Karpas-422 (cell line): ENCODE results near the gene SLC22A1. TPM values are rescaled to one million over a fixed set of nuclear protein-coding genes. Genes with fewer than 3 reads are reported as not detected.

ENCODE experiments used
- DNase-seq: peaks from one replicate; pipeline ENCODE4 v3.0.0-alpha.2; 2015
- H2AFZ ChIP-seq: fragments of 200-600 bp; sonication (generic); 2 replicates; pipeline ENCODE4 v1.6.1; 2014; ENCODE audit warnings: antibody characterized with exemption, low read length, mixed read lengths
- H3K27ac ChIP-seq: fragments of 200-600 bp; sonication (generic); 2 replicates; pipeline ENCODE4 v1.5.1; 2014; ENCODE audit warnings: mild to moderate bottlenecking, low read length, moderate library complexity
- H3K27me3 ChIP-seq: fragments of 200-600 bp; sonication (generic); 2 replicates; pipeline ENCODE4 v1.6.1; 2014; ENCODE audit warnings: low read length, mixed read lengths
- H3K36me3 ChIP-seq: fragments of 200-600 bp; sonication (generic); 2 replicates; pipeline ENCODE4 v1.6.1; 2014; ENCODE audit warnings: low read length, mixed read lengths; ENCODE audit not compliant: insufficient read depth
- H3K4me1 ChIP-seq: fragments of 200-600 bp; sonication (generic); 2 replicates; pipeline ENCODE4 v1.6.1; 2014; ENCODE audit warnings: mild to moderate bottlenecking, low read length, mixed read lengths
- H3K4me2 ChIP-seq: fragments of 200-600 bp; sonication (generic); 2 replicates; pipeline ENCODE4 v1.6.1; 2014; ENCODE audit warnings: low read length, low read depth, mild to moderate bottlenecking; ENCODE audit not compliant: poor library complexity, severe bottlenecking
- H3K4me3 ChIP-seq: fragments of 200-600 bp; sonication (generic); 2 replicates; pipeline ENCODE4 v1.5.1; 2014; ENCODE audit warnings: mild to moderate bottlenecking, antibody characterized with exemption, low read length, mixed read lengths
- H3K79me2 ChIP-seq: fragments of 200-600 bp; sonication (generic); 2 replicates; pipeline ENCODE4 v1.6.1; 2014; ENCODE audit warnings: mild to moderate bottlenecking, low read length, mixed read lengths
- H3K9ac ChIP-seq: fragments of 200-600 bp; sonication (generic); 2 replicates; pipeline ENCODE4 v1.6.0; 2014; ENCODE audit warnings: low read length
- H3K9me2 ChIP-seq: fragments of 200-600 bp; sonication (generic), shearing (Covaris generic); replicated peaks from 2 replicates; pipeline ENCODE4 v1.6.0; 2014; ENCODE audit warnings: mild to moderate bottlenecking, low read length, moderate library complexity; ENCODE audit not compliant: insufficient read depth
- H3K9me3 ChIP-seq: fragments of 300-700, 200-600 bp; sonication (generic); 2 replicates; pipeline ENCODE4 v1.6.1; 2014; ENCODE audit warnings: low read length, mixed read lengths
- H4K20me1 ChIP-seq: fragments of 200-600 bp; sonication (generic); 2 replicates; pipeline ENCODE4 v1.6.1; 2014; ENCODE audit warnings: mild to moderate bottlenecking, antibody characterized with exemption, low read length, low read depth; ENCODE audit not compliant: insufficient read depth
- total RNA-seq: library from RNA; depleted of rRNA; stranded (reverse); fragments of >200 nt; shearing (Covaris generic); gene quantifications from 2 replicates; pipeline ENCODE4 v1.2.3, GENCODE V29; 2014; ENCODE audit warnings: low replicate concordance; rRNA removed

The SLC22A1 gene
- 0.78 TPM in 1 of 2 replicates, not detected in the other for total RNA-seq

DNA sequence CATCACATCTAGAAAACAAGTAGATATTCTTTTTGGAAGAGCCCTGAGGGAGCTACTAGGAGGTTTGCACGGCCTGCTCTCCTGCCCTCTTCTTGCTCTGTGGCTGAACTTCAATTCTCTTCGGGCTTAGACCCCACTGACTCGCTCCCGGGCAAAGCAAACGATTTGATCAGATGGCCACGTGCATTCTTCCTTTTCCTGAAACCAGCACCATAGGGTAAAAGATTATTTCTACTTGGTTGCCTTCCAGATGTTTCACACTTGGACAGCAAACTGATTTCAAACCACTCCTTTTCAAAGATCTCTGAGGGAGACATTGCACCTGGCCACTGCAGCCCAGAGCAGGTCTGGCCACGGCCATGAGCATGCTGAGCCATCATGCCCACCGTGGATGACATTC, at the start of gene SLC22A1:
Gene SLC22A1 (plus strand): TSS at position 258 of the 400 bp plus-strand sequence. CDS start 121 bp downstream, at position 379.
- H3K36me3 ChIP-seq, result no peaks in the 10 kb centered on the region
- H3K9me3 ChIP-seq, result no peaks in the 10 kb centered on the region
- H3K9ac ChIP-seq, result no peak within 1 kb of the TSS
- no peak for DNase-seq
- no peak within 1 kb of the TSS for H3K27ac ChIP-seq
- no peaks in the 10 kb centered on the region for H3K27me3 ChIP-seq
- H3K79me2 ChIP-seq, result no peaks in the 10 kb centered on the region
- no peak within 1 kb of the TSS for H3K4me3 ChIP-seq
- H3K4me2 ChIP-seq, result no peak within 1 kb of the TSS
- H4K20me1 ChIP-seq, result no peaks in the 10 kb centered on the region
- H2AFZ ChIP-seq, result no peak within 1 kb of the TSS
- H3K4me1 ChIP-seq, result no peaks in the 10 kb centered on the region
- no peaks in the 10 kb centered on the region for H3K9me2 ChIP-seq

DNA sequence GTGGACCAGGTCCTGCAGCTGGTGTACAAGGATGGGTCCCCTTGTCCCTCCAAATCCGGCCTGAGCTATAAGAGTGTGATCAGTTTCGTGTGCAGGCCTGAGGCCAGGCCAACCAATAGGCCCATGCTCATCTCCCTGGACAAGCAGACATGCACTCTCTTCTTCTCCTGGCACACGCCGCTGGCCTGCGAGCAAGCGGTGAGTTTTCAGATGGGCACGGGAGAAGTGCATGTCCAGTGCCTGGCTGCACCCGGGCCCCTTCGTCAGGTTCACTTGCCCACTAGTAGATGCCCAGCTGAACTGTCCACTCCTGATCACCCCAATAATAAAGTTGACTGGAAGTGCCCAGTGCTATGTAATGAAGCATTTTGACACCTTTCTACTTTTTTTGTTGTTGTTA, 48.3 kb upstream of the SLC22A1 start:
- Histone ChIP-seq H4K20me1 (no peaks in the 10 kb centered on the region), H3K27ac (no peak overlapping the region), H3K4me2 (no peak overlapping the region), H3K9me2 (no peaks in the 10 kb centered on the region), H3K9ac (no peak overlapping the region), H3K27me3 (no peaks in the 10 kb centered on the region), H3K36me3 (no peaks in the 10 kb centered on the region), H2AFZ (no peak overlapping the region), H3K79me2 (no peaks in the 10 kb centered on the region), H3K4me1 (peaks cover 12% of the 10 kb centered on the region), H3K9me3 (no peaks in the 10 kb centered on the region), H3K4me3 (no peak overlapping the region)
- DNase-seq, result no peak

DNA sequence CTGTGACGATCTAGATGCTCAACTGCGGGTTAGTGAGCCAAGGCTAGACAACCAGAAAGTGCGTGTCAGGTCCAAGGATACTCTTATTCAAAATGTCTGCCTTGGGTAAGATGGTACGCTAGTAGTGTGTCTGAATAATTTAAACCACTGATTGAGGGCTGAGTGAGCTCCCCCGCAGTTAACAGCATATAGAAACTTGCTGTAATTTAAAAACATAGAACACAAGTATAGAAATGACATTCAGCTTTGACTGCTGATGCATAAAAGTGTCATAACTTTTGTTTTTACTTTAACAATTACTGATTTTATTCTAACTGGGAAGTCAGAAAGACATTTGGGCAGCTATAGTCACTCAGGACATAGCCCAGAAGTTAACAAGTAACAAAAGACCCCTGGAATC, 45.6 kb upstream of the SLC22A1 start:
- H3K9me3 ChIP-seq, result no peaks in the 10 kb centered on the region
- H3K27me3 ChIP-seq, result no peaks in the 10 kb centered on the region
- no peaks in the 10 kb centered on the region for H3K79me2 ChIP-seq
- H3K4me1 ChIP-seq, result no peaks in the 10 kb centered on the region
- no peak overlapping the region for H2AFZ ChIP-seq
- H3K27ac ChIP-seq, result no peak overlapping the region
- H4K20me1 ChIP-seq, result no peaks in the 10 kb centered on the region
- H3K4me3 ChIP-seq, result no peak overlapping the region
- no peaks in the 10 kb centered on the region for H3K36me3 ChIP-seq
- DNase-seq, result no peak
- no peaks in the 10 kb centered on the region for H3K9me2 ChIP-seq
- H3K4me2 ChIP-seq, result no peak overlapping the region
- no peak overlapping the region for H3K9ac ChIP-seq

DNA sequence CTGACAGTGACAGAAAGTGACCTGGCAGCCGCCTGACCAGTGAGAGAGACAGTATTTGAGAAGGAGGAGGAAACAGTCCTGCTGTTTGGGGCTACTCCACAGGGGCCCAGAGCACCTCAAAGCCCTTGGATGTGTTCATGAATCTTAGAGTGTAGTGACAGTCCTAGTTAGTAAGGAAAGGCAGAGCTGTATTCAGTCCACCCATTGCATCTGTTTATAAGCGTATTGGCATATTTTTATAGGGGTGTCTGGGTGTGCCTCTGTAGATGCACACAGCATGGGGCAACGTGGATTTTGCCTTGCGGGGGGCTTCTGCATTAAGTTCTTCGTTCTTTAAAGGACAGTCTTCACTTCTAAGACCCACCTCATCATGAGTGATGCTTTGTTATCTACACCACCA, 44.6 kb upstream of the SLC22A1 start:
- H3K27me3 ChIP-seq, result no peaks in the 10 kb centered on the region
- H3K4me3 ChIP-seq, result no peak overlapping the region
- H3K4me2 ChIP-seq, result no peak overlapping the region
- H3K27ac ChIP-seq, result no peak overlapping the region
- H3K9me3 ChIP-seq, result no peaks in the 10 kb centered on the region
- H3K9ac ChIP-seq, result no peak overlapping the region
- no peak overlapping the region for H2AFZ ChIP-seq
- no peaks in the 10 kb centered on the region for H3K4me1 ChIP-seq
- H3K79me2 ChIP-seq, result no peaks in the 10 kb centered on the region
- no peaks in the 10 kb centered on the region for H3K36me3 ChIP-seq
- no peaks in the 10 kb centered on the region for H4K20me1 ChIP-seq
- H3K9me2 ChIP-seq, result no peaks in the 10 kb centered on the region
- DNase-seq, result no peak

DNA sequence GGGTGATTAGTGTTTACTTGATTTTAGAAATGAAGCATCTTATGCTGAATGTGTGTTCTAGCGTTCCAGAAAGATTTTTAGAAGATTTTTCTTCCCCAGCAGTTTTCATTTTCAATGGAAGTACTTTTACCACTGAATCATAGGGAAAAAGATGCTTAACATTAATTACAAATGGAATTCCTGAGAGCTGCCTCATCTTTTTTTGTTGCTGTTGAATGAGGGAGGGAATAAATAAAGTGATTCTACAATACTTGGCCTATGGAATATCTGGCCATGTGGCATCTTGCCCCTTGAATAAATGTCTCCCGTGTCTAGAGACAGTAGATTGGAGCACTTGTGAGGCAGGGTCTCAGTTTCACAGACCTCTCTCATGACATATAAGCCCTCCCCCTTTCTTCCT, 44.1 kb upstream of the SLC22A1 start:
- H3K4me1 ChIP-seq, result no peaks in the 10 kb centered on the region
- no peaks in the 10 kb centered on the region for H3K27me3 ChIP-seq
- no peaks in the 10 kb centered on the region for H3K9me3 ChIP-seq
- no peak overlapping the region for H3K27ac ChIP-seq
- no peaks in the 10 kb centered on the region for H3K9me2 ChIP-seq
- H3K79me2 ChIP-seq, result no peaks in the 10 kb centered on the region
- no peaks in the 10 kb centered on the region for H4K20me1 ChIP-seq
- H2AFZ ChIP-seq, result no peak overlapping the region
- no peak overlapping the region for H3K9ac ChIP-seq
- no peak overlapping the region for H3K4me2 ChIP-seq
- DNase-seq, result no peak
- no peak overlapping the region for H3K4me3 ChIP-seq
- no peaks in the 10 kb centered on the region for H3K36me3 ChIP-seq

DNA sequence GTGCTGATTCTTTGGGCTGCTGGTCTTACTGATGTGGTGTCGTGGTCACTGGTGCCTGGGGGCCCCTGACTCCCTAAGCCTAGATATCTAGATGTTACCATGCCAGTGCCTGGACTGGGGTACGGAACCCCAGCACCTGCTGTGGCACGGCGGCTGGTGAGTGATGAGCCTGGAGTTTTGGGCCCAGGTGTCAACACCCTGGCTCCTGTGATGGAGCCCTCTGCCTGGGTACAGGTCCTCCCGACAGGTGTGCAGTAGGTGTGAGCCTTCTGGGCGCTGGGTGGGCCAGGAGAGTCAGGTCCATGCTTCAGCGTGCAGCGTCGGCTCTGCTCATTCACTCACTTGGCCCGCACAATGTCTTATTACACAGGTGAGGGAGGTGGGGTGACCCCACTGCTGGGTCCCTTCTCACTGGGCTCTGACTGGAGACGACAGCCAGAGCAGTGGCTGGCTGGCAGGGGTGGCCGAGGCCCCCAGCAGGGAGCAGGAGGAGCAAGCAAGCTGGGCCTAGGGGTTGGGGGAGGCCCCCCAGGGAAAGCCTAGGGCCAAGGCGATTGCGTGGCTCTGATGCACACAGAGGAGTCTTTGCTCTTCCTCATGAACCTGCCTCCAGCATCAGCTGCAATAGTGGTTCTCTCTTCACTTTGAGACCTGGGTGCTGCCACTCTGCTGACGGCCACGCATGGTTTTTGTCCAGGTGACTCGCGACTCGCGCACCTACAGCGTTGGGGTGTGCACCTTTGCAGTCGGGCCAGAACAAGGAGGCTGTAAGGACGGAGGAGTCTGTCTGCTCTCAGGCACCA, 42.5 kb upstream of the SLC22A1 start:
- DNase-seq, result no peak
- Histone ChIP-seq H3K9me3 (no peaks in the 10 kb centered on the region), H2AFZ (no peak overlapping the region), H3K27me3 (no peaks in the 10 kb centered on the region), H3K9ac (no peak overlapping the region), H3K4me2 (no peak overlapping the region), H3K36me3 (no peaks in the 10 kb centered on the region), H3K4me1 (no peaks in the 10 kb centered on the region), H4K20me1 (no peaks in the 10 kb centered on the region), H3K4me3 (no peak overlapping the region), H3K79me2 (no peaks in the 10 kb centered on the region), H3K27ac (no peak overlapping the region), H3K9me2 (no peaks in the 10 kb centered on the region)

DNA sequence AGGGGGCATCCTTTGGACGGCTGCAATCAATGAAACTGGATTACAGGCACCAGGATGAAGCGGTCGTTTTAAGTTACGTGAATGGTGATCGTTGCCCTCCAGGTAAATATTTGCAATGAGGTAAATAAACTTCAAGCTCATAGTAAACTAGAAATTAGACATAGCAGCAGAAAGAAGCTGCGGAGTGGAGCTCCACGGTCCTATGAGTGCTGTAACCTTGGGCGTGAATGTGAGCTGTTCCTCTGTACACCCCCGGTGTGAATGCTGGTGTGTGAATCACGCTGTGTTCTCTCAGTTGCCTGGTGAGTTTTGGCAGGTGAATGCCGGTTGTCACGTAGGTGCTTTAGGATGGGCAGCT, 42.0 kb upstream of the SLC22A1 start:
- Histone ChIP-seq H3K79me2 (no peaks in the 10 kb centered on the region), H3K9ac (no peak overlapping the region), H4K20me1 (no peaks in the 10 kb centered on the region), H3K27me3 (no peaks in the 10 kb centered on the region), H3K4me1 (no peaks in the 10 kb centered on the region), H3K4me2 (no peak overlapping the region), H3K9me2 (no peaks in the 10 kb centered on the region), H3K36me3 (no peaks in the 10 kb centered on the region), H2AFZ (no peak overlapping the region), H3K4me3 (no peak overlapping the region), H3K27ac (no peak overlapping the region), H3K9me3 (no peaks in the 10 kb centered on the region)
- no peak for DNase-seq

DNA sequence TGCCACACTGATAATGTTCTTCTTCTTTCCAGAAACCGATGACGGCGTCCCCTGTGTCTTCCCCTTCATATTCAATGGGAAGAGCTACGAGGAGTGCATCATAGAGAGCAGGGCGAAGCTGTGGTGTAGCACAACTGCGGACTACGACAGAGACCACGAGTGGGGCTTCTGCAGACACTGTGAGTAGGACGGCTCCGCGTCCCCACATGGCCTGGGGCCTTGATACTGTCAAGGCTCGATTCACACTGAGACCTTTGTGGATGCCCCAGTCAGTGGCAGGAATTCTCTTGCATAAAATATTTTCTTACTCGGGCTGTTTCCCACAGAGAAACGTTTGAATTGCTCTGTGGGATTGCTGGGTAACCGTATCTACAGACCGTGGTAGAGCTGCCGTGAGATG, 41.5 kb upstream of the SLC22A1 start:
- Histone ChIP-seq H3K27me3 (no peaks in the 10 kb centered on the region), H3K9ac (no peak overlapping the region), H3K4me2 (no peak overlapping the region), H3K9me2 (no peaks in the 10 kb centered on the region), H3K4me1 (no peaks in the 10 kb centered on the region), H3K79me2 (no peaks in the 10 kb centered on the region), H3K36me3 (no peaks in the 10 kb centered on the region), H3K27ac (no peak overlapping the region), H3K9me3 (no peaks in the 10 kb centered on the region), H4K20me1 (no peaks in the 10 kb centered on the region), H2AFZ (no peak overlapping the region), H3K4me3 (no peak overlapping the region)
- no peak for DNase-seq
